Stimulated activated naive B cell treated with anti-CD40 and anti-IgM and Interleukin-4, amounts not matched to agents 10 μg/mL and 1 μg/mL and 100 μg/mL, for 72 hours (primary cell): Measurements from ENCODE around the gene ST3GAL5.
"Not testable (repeated sequence)": the region's sequence is repeated elsewhere in the genome, so short reads cannot be mapped to it uniquely, and the experiment has no call there.

Experiments
- ATAC-seq, 2 donors: fragments of 150-1000 bp; cut with Tn5 transposase; replicated peaks; 2 replicates each; pipeline ENCODE4 v1.10.0; 2021; ENCODE audit warnings: moderate library complexity in 1 of 2
- DNase-seq: peaks from one replicate; pipeline ENCODE4 v3.0.0; 2021
- H3K27ac Mint-ChIP-seq: one replicate; pipeline ENCODE4 v1.8.0; 2022; ENCODE audit warnings: mild to moderate bottlenecking, mixed read lengths
- H3K27me3 Mint-ChIP-seq, 2 donors: one replicate each; pipeline ENCODE4 v1.8.0; 2022; ENCODE audit warnings: mixed read lengths in 2 of 2
- H3K36me3 Mint-ChIP-seq, 2 donors: one replicate each; pipeline ENCODE4 v1.8.0; 2022; ENCODE audit warnings: mixed read lengths in 2 of 2, mild to moderate bottlenecking in 1 of 2
- H3K4me1 Mint-ChIP-seq, 2 donors: one replicate each; pipeline ENCODE4 v1.8.0; 2022; ENCODE audit warnings: mixed read lengths in 2 of 2, mild to moderate bottlenecking in 1 of 2
- H3K4me3 Mint-ChIP-seq, 2 donors: one replicate each; pipeline ENCODE4 v1.8.0; 2022; ENCODE audit warnings: mild to moderate bottlenecking in 2 of 2, mixed read lengths in 2 of 2, moderate library complexity in 1 of 2
- H3K9me3 Mint-ChIP-seq, 2 donors: one replicate each; pipeline ENCODE4 v1.8.0; 2022; ENCODE audit warnings: mixed read lengths in 2 of 2, mild to moderate bottlenecking in 1 of 2

ST3GAL5 gene

DNA sequence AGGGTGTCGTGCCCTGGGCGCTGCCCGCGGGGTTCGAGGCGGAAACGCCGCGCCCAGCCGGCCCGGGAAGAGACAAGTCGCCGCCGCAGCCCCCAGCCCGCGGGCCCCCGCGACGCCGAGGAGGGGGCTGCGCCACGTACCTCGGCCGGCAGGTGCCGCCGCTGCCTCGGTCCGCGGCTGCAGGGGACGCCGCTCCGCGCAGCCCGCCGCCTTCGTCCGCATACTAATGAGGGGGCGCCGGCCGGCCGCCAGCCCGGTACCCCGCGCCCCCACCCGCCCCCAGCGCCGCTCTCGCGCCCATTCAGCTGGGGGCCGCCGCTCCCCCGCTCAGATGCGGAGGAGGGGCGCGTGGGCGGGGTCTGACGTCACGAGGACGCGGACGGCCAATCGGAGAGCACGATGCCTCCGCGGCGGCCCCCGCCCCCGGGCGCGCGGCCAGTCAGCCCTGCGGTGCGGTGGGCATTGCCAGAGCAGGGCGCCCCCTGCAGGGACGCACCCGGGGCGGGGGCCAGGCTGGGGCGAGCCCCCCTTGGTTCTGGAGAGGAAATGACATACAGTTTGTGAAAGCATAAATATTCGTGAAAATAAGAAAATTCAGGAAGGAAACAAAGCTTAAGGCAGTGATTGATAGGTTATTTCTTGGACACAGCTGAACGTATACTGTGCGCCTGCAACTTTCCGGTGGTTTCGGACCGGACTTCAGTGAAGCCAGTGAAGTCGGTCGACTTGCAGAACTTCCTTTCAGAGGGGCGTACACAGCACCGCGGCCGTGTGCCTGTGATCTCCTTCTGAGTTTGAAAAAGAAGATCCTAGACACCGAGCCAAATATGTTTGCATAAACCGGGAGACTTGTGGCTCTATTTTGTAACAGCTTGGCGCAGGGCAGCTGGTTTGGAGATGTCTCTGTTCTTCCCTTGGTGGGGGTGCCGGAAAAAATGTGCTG lies at the start of gene ST3GAL5:
TSS of gene ST3GAL5 (minus strand) at position 307 of the 943 bp plus-strand sequence. CDS start at position 222, 85 bp downstream.
- H3K4me1 Mint-ChIP-seq: peaks cover 52 to 77% of the 10 kb centered on the region in 2 donors
- ATAC-seq (peak; percentile 78 to 83), DNase-seq (peak; percentile 91)
- peak within 1 kb of the TSS; percentile 92 to 93 for H3K4me3 Mint-ChIP-seq
- H3K9me3 Mint-ChIP-seq: peaks cover 2 to 5% of the 10 kb centered on the region in 2 donors
- H3K27me3 Mint-ChIP-seq: no peaks in the 10 kb centered on the region
- H3K27ac Mint-ChIP-seq: peak within 1 kb of the TSS; percentile 99
- H3K36me3 Mint-ChIP-seq: peaks cover 24 to 45% of the 10 kb centered on the region in 2 donors

DNA sequence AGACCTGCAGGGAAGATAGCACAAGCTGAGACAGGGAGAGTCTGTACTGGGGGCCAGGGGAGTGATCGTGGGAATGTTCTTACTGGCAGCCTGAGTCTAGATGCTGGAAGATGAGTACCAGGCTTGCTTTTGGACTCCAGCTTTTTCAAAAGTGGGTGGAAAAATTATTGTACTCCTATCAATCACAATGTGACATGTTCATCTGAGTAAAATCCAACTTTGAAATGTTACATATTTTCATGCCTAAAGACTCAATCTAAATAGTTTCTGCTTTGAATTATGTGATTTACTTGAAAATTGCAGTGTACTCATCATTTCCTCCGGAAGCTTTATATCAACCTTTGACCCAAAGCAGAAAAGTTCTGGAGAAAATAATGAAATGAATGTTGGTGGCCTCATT lies 49.7 kb upstream of the ST3GAL5 start:
- peaks cover 12 to 14% of the 10 kb centered on the region in 2 donors for H3K9me3 Mint-ChIP-seq
- H3K27me3 Mint-ChIP-seq: peaks cover 0 to 4% of the 10 kb centered on the region in 2 donors
- ATAC-seq: no peak
- DNase-seq: no peak
- H3K4me1 Mint-ChIP-seq: no peaks in the 10 kb centered on the region
- H3K36me3 Mint-ChIP-seq: peaks cover 9 to 19% of the 10 kb centered on the region in 2 donors
- H3K4me3 Mint-ChIP-seq: no peak overlapping the region
- no peak overlapping the region for H3K27ac Mint-ChIP-seq

DNA sequence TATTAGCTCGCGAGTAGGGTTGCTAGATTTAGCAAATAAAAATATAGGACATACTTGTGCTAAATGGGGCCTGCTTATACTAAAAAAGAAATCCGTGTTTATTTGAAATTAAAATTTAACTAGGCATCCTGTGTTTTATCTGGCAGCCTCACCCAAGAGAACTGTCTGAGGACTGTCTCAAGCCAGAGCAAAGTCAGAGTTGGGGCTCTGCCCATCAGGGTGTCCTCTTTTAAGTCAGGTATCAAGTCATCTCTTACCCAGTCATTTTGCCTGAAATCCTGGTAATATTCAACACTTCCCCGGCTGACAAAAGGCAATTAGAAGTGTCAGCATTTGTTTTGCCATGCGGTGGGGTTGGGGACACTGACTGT lies 48.3 kb upstream of the ST3GAL5 start:
- DNase-seq: no peak
- Mint-ChIP-seq H3K4me1 (no peaks in the 10 kb centered on the region), H3K9me3 (peaks cover 5% of the 10 kb centered on the region in 2 donors), H3K27ac (no peak overlapping the region), H3K4me3 (no peak overlapping the region), H3K27me3 (peaks cover 0 to 4% of the 10 kb centered on the region in 2 donors), H3K36me3 (peaks cover under 1 to 8% of the 10 kb centered on the region in 2 donors)
- no peak for ATAC-seq

DNA sequence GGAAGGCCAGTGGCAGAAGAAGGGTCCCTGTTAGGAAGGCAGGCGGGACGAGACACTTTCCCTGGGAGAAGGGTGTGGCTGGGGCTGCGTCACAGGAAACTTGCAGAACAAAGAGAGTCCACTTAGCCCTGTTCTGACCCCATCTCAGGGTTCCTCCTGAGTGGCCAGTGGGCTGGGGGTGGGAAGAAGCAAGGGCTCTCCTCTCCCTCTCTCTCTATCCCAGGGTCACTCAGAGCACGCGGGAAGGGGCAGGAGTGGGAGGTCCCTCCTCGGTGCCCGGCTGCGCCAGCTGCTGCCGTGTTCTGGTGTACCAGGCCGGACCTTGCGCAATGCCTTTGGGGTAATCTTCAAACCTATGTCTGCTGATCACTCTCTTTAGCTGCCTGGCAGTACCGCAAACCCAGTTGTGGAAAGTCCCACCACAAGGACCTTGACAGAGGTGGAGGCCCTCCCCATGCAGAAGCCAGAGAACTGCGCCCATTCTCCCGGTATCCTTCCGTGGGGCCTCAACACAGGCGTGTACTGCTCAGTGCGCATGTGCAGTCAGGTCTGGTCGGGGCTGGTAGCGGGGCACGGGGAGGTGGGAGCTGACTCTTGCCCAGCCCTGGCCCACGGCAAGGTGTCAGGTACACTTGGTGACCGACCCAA lies 47.8 kb upstream of the ST3GAL5 start:
- Mint-ChIP-seq H3K36me3 (peaks cover 0 to 4% of the 10 kb centered on the region in 2 donors), H3K4me3 (no peak overlapping the region), H3K9me3 (peaks cover 3 to 4% of the 10 kb centered on the region in 2 donors), H3K4me1 (no peaks in the 10 kb centered on the region), H3K27ac (no peak overlapping the region), H3K27me3 (peaks cover 0 to 4% of the 10 kb centered on the region in 2 donors)
- ATAC-seq: no peak
- DNase-seq: no peak

DNA sequence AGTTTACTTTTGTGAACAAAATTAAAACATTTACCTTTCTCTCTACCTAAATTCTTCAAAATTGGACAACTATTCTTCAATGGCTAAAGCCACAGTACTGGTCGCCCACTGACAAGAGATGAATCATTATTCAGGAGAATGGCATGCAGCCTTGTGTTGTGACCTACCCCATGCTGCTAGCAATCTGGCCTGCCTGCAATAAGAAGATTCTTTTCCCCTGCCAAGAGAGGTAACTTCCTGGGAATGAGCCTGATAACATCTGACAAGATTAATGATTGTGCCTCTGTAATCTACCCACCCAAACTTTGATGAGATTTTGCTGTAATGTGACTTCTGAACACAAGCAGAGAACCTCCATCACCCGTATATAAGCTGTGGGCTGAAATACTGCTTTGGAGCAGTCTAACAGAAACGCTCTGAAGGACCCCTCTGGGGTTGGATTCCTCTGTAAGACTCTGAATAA lies 47.0 kb upstream of the ST3GAL5 start:
- H3K4me1 Mint-ChIP-seq: no peaks in the 10 kb centered on the region
- peaks cover 0 to 4% of the 10 kb centered on the region in 2 donors for H3K27me3 Mint-ChIP-seq
- no peaks in the 10 kb centered on the region for H3K36me3 Mint-ChIP-seq
- H3K27ac Mint-ChIP-seq: no peak overlapping the region
- H3K9me3 Mint-ChIP-seq: peaks cover 0 to 2% of the 10 kb centered on the region in 2 donors
- ATAC-seq: no peak
- DNase-seq: no peak
- no peak overlapping the region for H3K4me3 Mint-ChIP-seq

DNA sequence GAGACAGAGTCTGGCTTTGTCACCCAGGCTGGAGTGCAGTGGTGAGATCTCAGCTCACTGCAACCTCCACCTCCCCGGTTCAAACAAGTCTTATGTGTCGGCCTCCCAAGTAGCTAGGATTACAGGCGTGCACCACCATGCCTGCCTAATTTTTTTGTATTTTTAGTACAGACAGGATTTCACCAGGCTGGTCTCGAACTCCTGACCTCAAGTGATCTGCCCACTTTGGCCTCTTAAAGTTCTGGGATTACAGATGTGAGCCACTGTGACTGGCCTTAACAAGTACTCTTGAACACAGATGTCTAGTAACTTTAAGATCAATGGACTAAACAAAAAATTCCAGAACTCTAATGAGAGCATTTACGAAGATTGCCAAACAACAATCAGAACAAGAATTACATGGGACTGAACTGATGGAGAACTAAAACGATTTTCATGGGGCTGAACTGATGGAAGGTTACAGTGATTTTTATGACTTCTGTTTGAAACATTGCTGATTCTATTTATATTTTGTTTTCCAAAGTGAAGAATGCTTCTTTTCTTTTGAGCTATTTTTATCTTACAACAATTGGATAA lies 46.5 kb upstream of the ST3GAL5 start:
- H3K9me3 Mint-ChIP-seq: no peaks in the 10 kb centered on the region
- H3K4me3 Mint-ChIP-seq: no peak overlapping the region
- no peaks in the 10 kb centered on the region for H3K4me1 Mint-ChIP-seq
- no peak for DNase-seq
- no peak overlapping the region for H3K27ac Mint-ChIP-seq
- peaks cover 0 to 4% of the 10 kb centered on the region in 2 donors for H3K27me3 Mint-ChIP-seq
- no peak for ATAC-seq
- H3K36me3 Mint-ChIP-seq: no peaks in the 10 kb centered on the region

DNA sequence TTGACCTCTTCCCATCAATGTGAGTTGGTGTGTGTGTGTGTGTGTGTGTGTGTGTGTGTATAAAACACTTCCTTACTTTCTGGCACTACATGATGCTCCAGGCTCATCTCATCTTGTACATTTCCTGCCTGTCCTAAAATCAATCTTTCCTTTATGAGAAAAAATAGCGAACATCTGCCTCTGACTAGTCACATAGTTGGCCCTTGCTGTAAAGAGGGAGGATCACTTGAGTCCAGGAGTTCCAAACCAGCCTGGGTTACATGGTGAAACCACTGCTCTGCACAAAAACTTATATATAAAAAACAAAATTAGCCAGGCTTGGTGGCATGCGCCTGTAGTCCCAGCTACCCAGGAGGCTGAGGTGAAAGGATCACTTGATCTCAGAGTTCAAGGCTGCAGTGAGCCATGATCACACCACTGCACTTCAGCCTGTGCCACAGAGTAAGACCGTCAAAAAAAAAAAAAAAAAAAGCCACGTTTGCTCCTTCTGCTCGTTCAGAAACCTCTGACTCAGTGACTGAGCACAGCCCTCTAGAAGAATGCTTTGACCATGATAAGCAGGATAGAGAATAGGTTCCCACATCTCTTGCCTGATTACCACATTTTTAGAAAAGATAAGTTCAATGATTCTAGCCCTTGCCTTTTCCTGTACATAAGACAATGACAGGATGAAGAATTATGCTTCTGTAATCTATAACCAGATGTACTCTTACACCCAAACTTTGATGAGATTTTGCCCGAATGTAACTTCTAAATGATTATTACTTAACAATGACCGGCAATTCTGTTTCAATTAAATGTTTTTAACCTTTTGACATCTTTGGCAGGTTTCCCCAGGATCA lies 45.2 kb upstream of the ST3GAL5 start:
- H3K27ac Mint-ChIP-seq: no peak overlapping the region
- H3K36me3 Mint-ChIP-seq: no peaks in the 10 kb centered on the region
- ATAC-seq: no peak
- no peak overlapping the region for H3K4me3 Mint-ChIP-seq
- H3K9me3 Mint-ChIP-seq: no peaks in the 10 kb centered on the region
- DNase-seq: no peak
- no peaks in the 10 kb centered on the region for H3K4me1 Mint-ChIP-seq
- peaks cover 0 to 4% of the 10 kb centered on the region in 2 donors for H3K27me3 Mint-ChIP-seq

DNA sequence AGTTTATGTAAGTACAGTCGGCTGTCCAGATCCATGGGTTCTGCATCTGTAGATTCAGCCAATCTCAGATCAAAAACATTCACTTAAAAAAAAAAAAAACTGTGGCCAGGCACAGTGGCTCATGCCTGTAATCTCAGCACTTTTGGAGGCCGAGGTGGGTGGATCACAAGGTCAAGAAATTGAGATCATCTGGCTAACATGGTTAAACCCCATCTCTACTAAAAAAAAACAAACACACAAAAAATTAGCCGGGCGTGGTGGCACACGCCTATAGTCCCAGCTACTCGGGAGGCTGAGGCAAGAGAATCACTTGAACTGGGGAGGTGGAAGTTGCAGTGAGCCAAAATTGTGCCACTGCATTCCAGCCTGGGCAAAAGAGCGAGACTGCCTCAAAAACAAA lies 42.4 kb upstream of the ST3GAL5 start:
- H3K9me3 Mint-ChIP-seq, H3K4me1 Mint-ChIP-seq, H3K27me3 Mint-ChIP-seq: not testable (repeated sequence)

DNA sequence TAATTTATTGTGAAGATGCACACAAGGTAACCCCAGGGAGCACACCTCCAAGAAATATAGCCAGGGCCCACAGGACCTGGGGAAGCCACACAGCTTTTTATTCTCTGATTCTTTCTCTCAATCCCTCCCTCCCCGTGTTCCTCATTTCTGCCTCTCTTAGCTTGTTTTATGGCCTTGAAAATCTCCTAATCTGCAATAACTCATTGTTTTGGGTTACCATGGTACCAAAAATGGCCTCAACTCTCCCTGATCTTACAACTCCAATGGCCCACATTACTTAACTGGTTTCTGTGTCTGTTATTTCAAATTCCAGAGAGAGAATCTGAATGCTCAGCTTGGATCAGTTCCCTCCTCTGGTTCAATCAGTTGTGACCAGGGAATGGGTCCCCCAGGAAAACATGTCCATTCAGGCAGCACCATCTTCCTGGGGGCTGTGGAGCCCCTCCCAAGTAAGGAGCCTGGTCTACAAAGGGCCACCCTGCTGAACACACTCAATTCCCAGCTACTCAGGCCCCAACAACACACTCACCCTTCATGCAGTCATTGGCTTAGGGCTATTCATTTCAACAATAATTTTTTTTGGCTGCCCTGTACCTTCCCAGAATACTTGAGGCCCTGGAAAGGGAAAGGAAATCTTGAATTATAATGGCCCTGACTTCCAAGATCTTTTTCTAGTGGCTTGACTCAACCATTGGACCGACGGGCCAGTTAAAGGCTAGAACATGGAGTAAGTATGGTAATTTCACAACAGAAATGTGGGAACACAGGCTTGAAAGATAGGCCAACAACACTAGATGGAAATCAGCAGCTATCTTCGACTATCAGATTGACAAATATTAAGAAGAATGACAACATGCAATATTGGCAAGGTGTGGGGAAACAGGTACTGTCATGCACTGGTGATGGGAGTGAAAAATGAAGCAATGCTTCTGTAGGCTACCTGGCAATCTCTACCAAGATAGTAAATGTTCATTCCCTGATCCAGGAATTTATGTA lies 41.6 kb upstream of the ST3GAL5 start:
- DNase-seq (no peak), ATAC-seq (no peak)
- H3K4me1 Mint-ChIP-seq: peaks cover 2 to 5% of the 10 kb centered on the region in 2 donors
- peaks cover 0 to 7% of the 10 kb centered on the region in 2 donors for H3K27me3 Mint-ChIP-seq
- no peaks in the 10 kb centered on the region for H3K9me3 Mint-ChIP-seq
- H3K27ac Mint-ChIP-seq: no peak overlapping the region
- no peak overlapping the region for H3K4me3 Mint-ChIP-seq
- no peaks in the 10 kb centered on the region for H3K36me3 Mint-ChIP-seq

More for the DNA sequence above, 42.4 kb upstream of the ST3GAL5 start:
- H3K36me3 Mint-ChIP-seq, DNase-seq, H3K4me3 Mint-ChIP-seq, ATAC-seq, H3K27ac Mint-ChIP-seq: not testable (repeated sequence)

DNA sequence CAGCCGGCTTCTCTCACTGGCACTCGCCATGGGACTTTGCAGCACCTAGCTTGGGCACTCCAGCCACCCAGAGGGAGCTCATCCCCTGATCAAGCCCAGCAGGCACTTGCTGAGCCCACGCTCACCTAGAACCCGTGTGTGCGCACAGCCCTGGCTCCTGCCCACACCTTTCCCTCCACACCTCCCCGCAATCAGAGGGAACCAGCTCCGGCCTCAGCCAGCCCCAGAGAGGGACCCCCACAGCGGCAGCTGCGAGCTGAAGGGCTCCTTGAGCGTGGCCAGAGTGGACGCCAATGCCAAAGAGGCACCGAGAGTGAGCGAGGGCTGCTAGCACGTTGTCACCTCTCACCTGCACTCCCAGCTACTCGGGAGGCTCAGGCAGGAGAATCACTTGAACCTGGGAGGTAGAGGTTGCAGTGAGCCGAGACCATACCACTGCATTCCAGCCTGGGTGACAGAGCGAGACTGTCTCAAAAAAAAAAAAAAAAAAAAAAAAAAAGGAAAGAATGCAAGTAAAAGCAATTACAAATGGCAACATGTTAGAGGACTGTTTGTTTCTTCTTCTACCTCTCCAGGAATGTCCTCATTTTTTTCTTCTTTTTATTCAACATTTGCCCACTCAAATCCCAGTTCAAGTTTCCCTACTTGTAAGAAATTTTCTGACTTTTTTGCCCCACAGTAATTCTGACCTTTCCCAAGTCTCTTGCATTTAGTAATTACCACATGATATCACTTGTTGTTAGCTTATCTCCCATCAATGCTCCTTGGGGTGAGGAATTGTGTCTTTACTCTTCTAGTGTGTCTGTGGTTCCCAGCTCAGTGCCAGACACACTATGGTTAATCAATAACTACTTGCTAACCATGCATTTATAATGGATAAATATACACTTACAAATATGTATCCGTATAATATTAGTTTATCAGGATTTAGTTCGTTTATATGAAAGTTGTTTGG lies 40.6 kb upstream of the ST3GAL5 start:
- Mint-ChIP-seq H3K36me3 (no peaks in the 10 kb centered on the region), H3K9me3 (no peaks in the 10 kb centered on the region), H3K27ac (no peak overlapping the region), H3K27me3 (peaks cover 0 to 7% of the 10 kb centered on the region in 2 donors), H3K4me3 (no peak overlapping the region), H3K4me1 (peaks cover 5% of the 10 kb centered on the region in 2 donors)
- DNase-seq (no peak), ATAC-seq (no peak)

DNA sequence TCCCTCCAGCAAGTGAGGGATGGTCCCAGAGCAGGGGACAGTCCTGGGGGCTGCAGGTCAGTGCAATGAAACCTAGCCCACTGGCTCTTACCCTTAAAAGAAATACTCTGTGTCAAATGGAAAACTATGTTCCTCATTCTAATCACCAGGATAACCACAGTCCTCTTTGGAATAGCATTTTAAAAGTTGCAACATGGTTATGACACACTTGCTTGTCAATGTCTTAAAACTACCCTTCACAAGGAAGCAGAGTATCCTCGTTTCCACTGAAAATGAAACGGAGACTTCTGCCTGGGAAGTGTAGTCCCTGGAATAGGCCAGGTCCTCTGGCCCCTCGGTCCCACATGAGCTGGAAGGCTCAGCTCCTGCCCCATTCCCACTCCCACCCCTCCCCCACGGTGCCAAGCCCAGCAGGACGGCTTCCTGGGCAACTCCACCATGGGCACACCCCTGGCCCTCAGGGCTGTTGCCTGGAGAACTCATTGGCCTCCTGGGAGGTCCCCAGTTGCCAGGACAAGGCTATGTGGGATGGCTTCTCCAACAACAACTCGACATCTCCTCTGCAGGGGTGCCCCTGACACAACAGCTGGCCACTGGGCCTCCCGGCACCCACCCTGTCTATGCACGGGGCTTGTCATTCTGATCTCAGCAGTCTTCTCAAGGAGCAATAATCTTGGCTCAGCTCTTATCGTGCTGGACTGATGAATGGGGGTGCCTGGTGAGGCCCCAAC lies 38.3 kb upstream of the ST3GAL5 start:
- Mint-ChIP-seq H3K27ac (no peak overlapping the region), H3K9me3 (no peaks in the 10 kb centered on the region), H3K4me1 (peaks cover 5% of the 10 kb centered on the region in 2 donors), H3K36me3 (no peaks in the 10 kb centered on the region), H3K27me3 (peaks cover 0 to 7% of the 10 kb centered on the region in 2 donors), H3K4me3 (no peak overlapping the region)
- ATAC-seq (no peak), DNase-seq (no peak)
